HG03103 (cell line): ENCODE results near the gene PRDM10.
"Not testable (repeated sequence)": the region's sequence is repeated elsewhere in the genome, so short reads cannot be mapped to it uniquely, and the experiment has no call there.

ENCODE experiments used
- ATAC-seq: cut with Tn5 transposase; IDR thresholded peaks from one replicate; pipeline ENCODE4 v1.9.1; 2021; ENCODE audit warnings: low read depth; ENCODE audit not compliant: unreplicated experiment

PRDM10 gene, protein sequence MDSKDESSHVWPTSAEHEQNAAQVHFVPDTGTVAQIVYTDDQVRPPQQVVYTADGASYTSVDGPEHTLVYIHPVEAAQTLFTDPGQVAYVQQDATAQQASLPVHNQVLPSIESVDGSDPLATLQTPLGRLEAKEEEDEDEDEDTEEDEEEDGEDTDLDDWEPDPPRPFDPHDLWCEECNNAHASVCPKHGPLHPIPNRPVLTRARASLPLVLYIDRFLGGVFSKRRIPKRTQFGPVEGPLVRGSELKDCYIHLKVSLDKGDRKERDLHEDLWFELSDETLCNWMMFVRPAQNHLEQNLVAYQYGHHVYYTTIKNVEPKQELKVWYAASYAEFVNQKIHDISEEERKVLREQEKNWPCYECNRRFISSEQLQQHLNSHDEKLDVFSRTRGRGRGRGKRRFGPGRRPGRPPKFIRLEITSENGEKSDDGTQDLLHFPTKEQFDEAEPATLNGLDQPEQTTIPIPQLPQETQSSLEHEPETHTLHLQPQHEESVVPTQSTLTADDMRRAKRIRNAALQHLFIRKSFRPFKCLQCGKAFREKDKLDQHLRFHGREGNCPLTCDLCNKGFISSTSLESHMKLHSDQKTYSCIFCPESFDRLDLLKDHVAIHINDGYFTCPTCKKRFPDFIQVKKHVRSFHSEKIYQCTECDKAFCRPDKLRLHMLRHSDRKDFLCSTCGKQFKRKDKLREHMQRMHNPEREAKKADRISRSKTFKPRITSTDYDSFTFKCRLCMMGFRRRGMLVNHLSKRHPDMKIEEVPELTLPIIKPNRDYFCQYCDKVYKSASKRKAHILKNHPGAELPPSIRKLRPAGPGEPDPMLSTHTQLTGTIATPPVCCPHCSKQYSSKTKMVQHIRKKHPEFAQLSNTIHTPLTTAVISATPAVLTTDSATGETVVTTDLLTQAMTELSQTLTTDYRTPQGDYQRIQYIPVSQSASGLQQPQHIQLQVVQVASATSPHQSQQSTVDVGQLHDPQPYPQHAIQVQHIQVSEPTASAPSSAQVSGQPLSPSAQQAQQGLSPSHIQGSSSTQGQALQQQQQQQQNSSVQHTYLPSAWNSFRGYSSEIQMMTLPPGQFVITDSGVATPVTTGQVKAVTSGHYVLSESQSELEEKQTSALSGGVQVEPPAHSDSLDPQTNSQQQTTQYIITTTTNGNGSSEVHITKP

DNA sequence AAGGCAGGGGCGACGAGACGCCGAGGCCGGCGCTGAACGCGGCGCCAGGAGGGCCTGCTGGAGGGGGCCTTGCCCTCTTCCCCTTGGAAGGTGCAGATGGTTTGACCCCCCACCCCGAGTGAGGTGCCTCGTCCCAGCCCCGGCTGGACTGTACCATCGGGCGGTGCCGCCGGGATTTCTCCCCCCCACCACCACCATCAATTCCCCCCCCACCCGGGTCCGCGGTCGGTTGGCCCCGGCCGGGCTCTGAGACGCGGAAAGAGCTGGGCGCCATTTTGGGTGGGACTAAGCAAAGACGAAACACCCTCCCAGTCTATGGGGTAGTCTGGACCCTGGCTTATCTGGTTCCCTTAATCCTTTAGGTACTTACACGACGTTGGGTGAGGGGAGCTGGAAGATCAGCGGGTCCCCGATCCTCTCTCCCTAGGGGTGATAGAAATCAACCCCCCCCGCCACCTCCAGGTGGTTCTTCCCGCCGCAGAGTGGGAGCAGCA is at the start of gene PRDM10:
Gene PRDM10, minus strand, starts transcription at position 484 of the 494 bp plus-strand sequence. CDS start 41,871 bp downstream, outside the sequence.
- ATAC-seq = peak; percentile 31

DNA sequence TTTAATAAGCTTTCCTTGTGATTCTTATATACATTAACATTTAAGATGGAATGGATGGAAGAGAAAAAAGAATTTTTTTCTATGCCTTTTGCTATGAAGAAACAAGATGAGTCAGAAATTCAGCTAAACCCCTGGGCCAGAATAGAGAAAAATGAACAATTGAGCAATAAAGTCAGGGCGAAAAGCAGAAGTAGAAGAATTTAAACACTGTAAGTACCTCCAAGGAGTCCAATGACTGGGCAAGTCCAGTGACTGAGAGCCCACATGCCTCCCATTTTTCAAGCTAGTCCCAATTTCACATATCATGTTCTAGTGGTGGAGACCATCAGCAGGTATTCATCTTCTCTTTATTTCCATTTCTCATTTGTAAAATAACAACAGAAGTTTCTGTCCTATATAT is 48.4 kb upstream of the PRDM10 start:
- ATAC-seq = no peak

DNA sequence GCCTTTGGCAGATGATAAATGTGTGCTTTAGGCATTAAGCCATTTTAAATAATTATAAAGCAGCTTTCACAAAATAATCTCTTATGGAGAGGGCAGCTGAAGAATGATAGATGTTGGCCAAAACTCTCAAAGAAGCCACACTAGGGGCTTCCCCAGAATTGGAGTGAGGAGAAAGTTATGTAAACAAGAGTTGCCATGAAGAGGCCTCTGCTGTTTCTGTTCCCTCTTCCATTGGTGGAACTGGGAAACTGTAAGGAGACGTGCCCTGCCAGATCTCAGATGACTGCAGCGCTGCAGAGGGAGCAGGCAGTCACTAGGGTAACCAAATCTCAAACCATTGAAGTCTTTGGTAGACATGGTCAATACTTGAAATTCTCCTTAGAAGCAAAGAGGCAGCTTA is 47.6 kb upstream of the PRDM10 start:
- no peak for ATAC-seq

DNA sequence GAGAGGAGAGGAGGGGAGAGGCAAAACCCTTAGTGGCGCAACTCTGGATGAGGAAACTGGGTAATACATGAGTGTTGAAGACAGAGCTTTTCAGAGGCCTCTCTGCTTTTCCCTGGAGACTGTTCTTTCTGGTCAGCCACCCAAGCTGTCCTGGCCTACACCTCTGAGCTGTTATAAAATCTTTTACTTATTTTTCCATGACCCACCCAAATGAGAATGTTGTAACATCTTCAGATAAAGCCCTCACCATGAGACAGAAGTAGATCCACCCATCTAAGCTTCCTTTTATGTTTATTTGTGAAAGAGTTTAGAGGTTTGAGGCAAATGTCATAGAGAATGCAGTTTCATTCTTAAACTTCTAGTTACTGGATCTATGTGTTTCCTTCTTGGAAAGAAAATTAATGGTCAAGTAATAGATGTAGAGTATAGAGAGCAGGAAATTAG is 46.7 kb upstream of the PRDM10 start:
- ATAC-seq = no peak

DNA sequence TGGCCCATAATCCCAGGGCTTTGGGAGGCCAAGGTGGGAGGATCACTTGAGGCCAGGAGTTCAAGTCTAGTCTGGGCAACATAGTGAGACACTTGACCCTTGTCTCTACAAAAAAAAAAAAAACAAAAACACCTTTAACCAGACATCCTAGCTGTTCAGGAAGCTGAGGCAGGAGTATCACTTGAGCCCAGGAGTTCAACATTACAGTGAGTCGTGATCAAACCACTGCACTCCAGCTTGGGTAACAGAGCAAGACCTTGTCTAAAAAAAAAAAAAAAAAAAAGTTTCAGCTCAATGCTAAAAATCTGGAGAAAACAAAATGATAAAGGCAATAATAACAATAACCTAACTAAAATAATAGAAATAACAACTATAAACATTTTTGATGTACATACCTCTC is 44.5 kb upstream of the PRDM10 start:
- no peak for ATAC-seq

DNA sequence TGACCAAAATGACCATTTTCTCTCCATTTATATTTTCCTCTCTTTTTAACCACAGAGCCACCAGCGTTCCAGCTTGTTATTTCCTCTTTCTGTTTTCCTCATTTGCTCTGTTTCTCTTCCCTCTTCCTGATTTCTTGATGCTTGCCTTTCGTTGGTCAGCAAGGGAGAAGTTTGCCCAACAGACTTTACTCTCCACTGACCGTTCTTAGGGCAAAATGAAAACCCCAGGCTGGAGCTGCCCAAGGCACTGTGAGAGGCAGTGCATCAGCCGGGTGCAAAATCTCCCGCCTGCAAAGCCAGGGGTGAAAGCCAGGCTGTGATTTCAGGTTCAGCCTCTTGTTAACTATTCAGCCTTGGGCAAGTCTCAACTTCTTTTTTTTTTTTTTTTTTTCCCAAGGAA is 40.9 kb upstream of the PRDM10 start:
- ATAC-seq = no peak

DNA sequence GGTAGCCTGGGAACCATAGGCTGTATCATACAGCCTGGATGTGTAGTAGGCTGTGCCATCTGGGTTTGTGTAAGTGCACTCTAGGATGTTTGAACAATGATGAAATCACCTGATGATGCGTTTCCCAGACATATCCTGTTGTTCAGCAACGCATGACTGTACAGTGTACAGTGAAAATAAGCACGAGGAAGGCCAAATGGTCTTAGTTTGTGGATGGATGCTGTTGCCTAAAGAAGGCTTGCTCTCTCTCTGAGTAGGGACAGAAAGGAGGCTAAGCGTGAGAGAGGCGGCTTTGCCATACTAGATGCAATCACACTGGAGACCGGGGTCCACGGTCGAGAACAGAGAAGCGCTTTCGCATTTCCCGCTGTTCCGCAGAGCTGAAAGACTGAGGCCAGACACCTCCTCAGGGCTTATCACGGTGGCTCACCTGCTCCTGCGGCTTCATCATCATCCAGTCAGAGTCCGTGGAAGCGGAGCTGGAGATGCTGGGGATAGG is 39.5 kb upstream of the PRDM10 start:
- no peak for ATAC-seq

DNA sequence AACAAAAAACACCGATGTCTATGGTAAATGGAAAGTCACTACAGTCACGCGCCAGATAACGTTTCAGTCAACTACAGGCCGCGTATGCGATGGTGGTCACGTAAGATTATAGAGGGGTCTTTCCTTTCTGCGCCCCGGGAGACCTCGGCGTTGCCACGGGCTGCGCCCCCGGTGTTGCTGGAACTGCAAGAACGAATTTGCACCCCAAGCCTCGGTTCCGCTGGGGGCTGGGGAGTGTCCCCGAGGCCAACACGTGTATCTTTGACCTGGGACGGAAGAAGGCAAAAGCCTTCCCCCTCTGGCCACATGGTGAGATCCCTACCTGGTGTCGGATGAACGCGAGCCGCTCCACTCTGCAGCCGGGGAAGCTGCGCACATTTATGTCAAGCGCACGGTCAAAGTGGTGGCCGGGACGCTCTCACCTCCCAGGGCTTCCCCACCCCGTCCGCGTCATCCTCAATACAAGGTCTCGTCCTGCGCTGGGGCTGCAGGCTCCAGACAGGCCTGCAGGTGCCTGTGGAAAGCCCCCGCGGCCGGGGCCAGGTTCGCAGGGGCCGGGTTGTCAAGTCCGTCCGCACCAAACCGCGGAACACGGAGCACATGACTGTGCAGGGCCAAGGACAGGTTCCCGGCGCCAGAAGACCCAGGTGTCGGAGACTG is 37.8 kb upstream of the PRDM10 start:
- ATAC-seq = no peak

DNA sequence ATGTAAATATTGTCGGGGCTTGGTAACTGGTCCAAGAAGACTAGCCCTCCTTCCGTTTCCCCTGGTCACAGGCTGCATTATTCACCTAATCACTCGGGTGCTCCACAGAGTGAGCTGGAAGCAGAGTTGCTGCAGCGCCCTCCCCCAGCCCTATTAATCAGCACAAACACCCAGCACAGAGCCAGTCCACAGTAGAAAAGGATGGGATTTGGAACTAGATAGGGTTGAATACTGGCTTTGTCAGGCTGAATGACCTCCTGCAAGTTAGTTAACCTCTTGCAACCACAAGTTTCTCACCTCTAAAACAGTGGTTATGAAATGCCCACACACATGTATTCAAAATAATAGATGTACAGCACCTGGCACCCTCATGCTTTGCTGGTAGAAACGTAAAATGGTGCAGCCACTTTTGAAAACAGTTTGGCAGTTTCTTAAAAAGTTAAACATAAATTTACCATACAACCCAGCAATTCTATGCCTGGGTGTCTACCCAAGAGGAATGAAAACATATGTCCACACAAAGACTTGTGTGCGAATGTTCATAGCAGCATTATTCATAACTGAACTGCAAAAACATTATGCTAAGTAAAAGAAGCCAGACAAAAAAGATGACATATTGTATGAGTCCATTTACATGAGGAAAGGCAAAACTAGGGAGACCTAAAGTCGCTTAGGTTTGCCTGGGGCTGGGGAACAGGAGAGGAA is 35.4 kb upstream of the PRDM10 start:
- ATAC-seq = no peak

DNA sequence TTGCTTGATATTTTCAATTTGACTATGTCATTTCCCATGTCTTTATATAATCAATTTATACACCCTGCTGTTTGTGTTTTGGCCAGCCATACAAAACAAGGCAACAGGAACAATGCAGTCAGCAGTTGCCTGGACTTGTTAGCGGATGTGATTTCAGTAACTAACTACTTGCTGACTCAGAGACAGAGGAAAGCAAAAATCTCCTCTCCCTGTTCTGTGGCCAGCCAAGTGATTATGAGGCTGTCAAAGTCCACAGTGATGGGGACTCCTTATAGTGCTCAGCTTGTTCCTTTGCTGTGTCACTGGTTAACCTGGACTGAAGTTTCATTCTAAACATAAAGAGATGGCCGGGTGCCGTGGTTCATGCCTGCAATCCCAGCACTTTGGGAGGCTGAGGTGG is 34.4 kb upstream of the PRDM10 start:
- no peak for ATAC-seq

DNA sequence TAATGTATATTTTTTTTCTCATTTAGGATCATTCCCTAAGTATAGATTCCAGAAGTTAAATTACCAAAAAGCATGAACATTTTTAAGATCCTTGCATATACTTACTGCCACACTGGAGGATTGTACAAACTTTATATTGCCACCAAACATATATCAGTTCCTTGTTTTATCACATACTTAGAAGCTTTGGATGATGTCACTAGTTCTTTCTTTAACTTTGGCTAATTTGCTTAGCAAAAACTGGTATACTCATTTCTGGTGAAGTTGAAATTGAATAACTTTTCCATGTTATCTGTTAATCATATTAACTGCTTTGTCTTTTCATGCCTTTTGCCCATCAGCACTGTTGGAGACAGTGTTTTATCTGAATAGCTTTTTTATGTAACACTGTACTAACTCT is 31.6 kb upstream of the PRDM10 start:
- no peak for ATAC-seq

DNA sequence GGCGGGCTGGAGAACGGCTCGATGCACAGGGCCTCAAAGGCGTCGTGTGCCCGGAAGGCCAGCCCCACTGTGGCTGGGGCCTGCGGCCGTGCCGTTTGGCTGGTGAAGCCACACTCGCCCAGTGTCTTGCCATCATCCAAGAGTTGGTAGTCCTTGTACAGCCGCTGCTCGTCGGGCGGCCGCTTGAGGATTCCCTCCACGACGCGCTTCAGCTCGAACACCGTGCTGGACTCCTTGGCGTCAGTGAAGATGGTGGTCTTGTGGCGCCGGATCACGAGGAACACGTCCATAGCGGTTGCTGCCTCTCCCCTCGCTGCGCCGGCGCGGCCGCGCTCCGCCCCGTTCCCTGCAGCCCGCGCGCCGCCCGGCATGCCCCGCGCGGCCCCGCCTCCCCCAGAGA is 30.3 kb upstream of the PRDM10 start:
- no peak for ATAC-seq

DNA sequence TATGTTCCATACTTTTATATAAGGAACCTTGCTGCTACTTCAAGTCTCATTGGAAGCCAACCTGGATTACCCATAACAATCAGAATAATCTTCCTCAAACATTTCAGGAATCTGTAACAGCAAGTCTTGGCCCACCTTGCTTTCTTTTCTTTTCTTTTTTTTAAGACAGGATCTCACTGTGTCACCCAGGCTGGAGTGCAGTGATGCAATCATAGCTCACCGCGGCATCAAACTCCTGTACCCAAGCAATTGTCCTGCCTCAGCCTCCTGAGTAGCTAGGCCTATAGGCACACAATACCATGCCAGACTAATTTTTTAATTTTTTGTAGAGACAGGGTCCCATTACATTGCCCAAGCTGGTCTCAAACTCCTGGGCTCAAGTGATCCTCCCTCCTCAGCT is 29.3 kb upstream of the PRDM10 start:
- ATAC-seq = no peak

DNA sequence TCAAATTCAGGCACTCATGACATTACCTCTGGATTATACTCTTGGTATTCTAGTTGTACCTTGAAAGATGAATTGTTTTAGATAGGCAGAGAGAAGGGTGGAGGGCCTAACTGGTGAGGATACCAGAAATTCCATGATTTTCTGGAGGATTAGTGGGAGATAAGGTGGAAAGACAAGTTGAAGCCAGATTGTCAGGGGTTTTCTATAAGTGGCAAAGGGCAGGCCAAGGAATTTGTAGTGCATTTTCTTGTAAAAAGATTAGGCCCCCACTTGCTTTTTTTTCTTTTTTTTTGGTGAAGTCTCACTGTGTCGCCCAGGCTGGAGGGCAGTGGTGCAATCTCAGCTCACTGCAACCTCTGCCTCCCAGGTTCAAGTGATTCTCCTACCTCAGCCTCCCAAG is 28.4 kb upstream of the PRDM10 start:
- ATAC-seq = no peak

DNA sequence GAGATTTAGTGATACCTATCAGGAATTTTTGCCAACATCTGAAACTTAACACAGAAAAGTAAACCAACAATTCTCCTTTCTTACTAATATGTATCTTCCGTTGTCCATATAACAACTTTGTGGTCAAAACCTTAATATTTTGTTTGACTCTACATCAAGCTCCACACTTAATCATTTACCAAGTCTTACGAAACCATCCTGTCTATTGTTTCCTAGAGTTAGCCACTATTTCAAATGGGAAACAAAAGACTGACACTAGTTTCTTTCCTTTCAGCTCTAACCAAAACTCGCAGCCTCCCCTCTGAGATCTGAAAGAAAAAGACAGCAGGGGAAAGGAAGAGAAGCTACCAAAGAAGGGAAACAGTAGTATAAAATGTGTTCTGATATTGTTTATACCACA is 26.5 kb upstream of the PRDM10 start:
- no peak for ATAC-seq

DNA sequence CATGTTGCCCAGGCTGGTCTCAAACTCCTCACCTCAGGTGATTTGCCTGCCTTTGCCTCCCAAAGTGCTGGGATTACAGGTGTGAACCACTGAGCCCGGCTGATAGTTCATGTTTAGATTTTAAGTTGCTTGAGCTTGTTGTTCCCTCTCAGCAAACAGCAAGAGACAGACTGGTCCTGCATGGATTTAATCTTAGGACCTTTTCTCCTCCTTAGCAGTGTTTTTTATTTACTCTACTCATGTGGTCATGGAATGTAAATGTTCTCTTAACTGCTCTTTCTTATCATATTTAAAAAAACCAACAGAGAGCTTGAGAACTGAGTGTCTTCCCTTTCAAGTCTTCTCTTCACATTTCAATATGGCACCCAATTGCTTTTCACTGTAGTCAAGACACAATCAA is 22.7 kb upstream of the PRDM10 start:
- ATAC-seq = no peak

DNA sequence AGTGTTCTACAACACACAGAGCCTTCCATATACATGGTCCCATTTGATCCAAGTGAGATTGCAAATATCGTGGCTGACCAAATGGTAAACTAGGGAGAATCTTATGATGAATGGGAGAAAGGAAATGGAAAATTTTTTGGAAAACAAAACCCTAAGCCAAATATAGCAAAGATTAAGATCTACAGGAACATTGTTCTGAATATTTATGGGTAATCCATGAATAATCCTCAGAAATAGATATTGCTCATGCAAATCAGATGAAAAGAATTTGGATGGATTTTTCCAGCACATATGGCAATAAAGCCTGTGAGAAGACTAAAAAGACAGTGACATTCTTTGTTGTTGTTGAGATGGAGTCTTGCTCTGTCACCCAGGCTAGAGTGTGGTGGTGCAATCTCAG is 21.7 kb upstream of the PRDM10 start:
- ATAC-seq = no peak

DNA sequence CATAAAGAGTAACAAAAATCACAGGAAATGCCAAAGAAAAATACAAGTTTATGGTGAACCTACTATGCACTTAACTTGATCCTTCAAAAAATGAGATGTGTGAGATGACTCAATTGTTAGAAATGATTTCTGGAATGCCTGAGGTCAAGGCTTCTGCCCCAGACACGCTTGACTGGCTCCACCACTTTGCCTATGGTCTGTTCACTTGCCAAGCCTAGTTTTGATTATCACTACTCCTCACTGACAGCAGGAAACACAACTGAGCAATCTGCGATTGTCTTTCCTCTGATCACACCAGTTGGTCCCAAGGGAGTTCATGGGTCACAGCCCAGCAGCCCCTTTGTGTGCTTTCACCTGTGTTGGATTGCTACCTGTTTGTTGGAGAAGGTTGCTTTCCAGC is 20.6 kb upstream of the PRDM10 start:
- peak; percentile 91 for ATAC-seq

DNA sequence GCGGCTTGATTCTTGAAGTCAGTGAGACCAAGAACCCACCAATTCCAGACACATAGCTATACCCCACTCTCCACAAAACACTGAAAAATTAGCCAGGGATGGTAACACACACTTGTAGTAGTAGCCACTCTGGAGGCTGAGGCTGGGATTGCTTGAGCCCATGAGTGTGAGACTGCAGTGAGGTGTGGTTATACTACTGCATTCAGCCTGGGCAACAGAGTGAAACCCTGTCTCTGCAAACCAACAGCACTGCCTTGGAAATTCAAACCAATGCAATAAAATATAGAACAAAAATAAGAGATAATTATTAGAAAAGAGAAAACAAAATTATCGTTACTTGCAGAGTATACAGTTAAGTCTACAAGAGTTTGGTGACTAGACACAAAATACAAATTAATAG is 20.2 kb upstream of the PRDM10 start:
- ATAC-seq = peak; percentile 33

DNA sequence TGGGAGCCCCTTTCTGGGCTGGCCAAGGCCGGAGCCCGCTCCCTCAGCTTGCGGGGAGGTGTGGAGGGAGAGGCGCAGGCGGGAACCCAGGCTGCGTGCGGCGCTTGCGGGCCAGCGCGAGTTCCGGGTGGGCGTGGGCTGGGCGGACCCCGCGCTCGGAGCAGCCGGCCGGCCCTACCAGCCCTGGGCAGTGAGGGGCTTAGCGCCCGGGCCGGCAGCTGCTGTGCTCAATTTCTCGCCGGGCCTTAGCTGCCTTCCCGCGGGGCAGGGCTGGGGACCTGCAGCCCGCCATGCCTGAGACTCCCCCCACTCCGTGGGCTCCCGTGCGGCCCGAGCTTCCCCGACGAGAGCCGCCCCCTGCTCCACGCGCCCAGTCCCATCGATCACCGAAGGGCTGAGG is 19.0 kb upstream of the PRDM10 start:
- not testable (repeated sequence) for ATAC-seq
